Mammary epithelial cell (primary cell): ENCODE results near the gene TMC6.

ENCODE experiments used
- CTCF ChIP-seq, 2 donors: IDR thresholded peaks in 1 of 2; conservative IDR thresholded peaks in 1 of 2; 2 replicates each; pipeline ENCODE4 v1.5.1; 2011 to 2012; ENCODE audit warnings: inconsistent platforms in 2 of 2, low read length in 2 of 2, mild to moderate bottlenecking in 2 of 2, control low read depth in 1 of 2, low read depth in 1 of 2; ENCODE audit not compliant: insufficient read depth in 1 of 2; ENCODE audit errors: extremely low read depth in 1 of 2
- EZH2 ChIP-seq: IDR thresholded peaks from 2 replicates; pipeline ENCODE4 v1.6.1; 2012; ENCODE audit warnings: low read length, inconsistent platforms, borderline replicate concordance

GRCh38 chr17:78144736-78145641 lies 16.4 kb upstream of the TMC6 start:
- TF ChIP-seq EZH2 (no peak), CTCF (conservative IDR thresholded peaks at IDR 0.05 in 1 of 2, IDR thresholded peaks at IDR 0.05 in 1 of 2; ENCODE audit: extremely low read depth in 1 of 2, insufficient read depth in 1 of 2, low read depth in 1 of 2, low read length in 2 of 2) (no peak)
